Measurements from ENCODE around the gene TBC1D1.

DNA sequence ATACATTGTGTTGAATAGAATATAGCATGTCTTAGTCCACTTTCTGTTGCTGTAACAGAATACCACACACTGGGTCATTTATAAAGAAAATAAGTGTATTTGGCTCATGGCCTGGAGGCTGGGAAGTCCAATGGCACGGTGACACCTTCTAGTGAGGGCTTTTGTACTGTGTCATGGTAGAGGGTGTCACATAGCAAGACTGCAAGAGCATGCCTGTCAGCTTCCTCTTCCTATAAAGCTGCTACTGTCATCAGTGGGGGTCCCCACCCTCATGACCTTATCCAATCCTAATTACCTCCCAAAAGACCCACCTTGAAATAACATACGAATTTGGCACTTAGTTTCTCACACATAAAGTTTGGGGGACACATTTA is 262.5 kb downstream of the TBC1D1 start:
- TF ChIP-seq, protein P1, sequence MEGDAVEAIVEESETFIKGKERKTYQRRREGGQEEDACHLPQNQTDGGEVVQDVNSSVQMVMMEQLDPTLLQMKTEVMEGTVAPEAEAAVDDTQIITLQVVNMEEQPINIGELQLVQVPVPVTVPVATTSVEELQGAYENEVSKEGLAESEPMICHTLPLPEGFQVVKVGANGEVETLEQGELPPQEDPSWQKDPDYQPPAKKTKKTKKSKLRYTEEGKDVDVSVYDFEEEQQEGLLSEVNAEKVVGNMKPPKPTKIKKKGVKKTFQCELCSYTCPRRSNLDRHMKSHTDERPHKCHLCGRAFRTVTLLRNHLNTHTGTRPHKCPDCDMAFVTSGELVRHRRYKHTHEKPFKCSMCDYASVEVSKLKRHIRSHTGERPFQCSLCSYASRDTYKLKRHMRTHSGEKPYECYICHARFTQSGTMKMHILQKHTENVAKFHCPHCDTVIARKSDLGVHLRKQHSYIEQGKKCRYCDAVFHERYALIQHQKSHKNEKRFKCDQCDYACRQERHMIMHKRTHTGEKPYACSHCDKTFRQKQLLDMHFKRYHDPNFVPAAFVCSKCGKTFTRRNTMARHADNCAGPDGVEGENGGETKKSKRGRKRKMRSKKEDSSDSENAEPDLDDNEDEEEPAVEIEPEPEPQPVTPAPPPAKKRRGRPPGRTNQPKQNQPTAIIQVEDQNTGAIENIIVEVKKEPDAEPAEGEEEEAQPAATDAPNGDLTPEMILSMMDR (IDR thresholded peaks at IDR 0.05; ENCODE audit: poor library complexity, severe bottlenecking): no peak
- no peak for TF ChIP-seq MXI1 (conservative IDR thresholded peaks at IDR 0.05; ENCODE audit: poor library complexity, severe bottlenecking)
- TF ChIP-seq, protein P2, sequence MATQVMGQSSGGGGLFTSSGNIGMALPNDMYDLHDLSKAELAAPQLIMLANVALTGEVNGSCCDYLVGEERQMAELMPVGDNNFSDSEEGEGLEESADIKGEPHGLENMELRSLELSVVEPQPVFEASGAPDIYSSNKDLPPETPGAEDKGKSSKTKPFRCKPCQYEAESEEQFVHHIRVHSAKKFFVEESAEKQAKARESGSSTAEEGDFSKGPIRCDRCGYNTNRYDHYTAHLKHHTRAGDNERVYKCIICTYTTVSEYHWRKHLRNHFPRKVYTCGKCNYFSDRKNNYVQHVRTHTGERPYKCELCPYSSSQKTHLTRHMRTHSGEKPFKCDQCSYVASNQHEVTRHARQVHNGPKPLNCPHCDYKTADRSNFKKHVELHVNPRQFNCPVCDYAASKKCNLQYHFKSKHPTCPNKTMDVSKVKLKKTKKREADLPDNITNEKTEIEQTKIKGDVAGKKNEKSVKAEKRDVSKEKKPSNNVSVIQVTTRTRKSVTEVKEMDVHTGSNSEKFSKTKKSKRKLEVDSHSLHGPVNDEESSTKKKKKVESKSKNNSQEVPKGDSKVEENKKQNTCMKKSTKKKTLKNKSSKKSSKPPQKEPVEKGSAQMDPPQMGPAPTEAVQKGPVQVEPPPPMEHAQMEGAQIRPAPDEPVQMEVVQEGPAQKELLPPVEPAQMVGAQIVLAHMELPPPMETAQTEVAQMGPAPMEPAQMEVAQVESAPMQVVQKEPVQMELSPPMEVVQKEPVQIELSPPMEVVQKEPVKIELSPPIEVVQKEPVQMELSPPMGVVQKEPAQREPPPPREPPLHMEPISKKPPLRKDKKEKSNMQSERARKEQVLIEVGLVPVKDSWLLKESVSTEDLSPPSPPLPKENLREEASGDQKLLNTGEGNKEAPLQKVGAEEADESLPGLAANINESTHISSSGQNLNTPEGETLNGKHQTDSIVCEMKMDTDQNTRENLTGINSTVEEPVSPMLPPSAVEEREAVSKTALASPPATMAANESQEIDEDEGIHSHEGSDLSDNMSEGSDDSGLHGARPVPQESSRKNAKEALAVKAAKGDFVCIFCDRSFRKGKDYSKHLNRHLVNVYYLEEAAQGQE (IDR thresholded peaks at IDR 0.05; ENCODE audit: borderline replicate concordance): no peak
- no peak for TF ChIP-seq TAF1 (IDR thresholded peaks at IDR 0.05; ENCODE audit: low read depth)
- TF ChIP-seq EZH2 (IDR thresholded peaks at IDR 0.05; ENCODE audit: borderline replicate concordance, insufficient read depth, low read length, poor library complexity, severe bottlenecking): no peak
- TF ChIP-seq POLR2AphosphoS5 (IDR thresholded peaks at IDR 0.05): no peak
- no peak for TF ChIP-seq EP300 (conservative IDR thresholded peaks at IDR 0.05; ENCODE audit: poor library complexity, severe bottlenecking)
- TF ChIP-seq SMC3 (conservative IDR thresholded peaks at IDR 0.05; ENCODE audit: poor library complexity): no peak
- TF ChIP-seq RAD21 (conservative IDR thresholded peaks at IDR 0.05): no peak

Measured in neural cell (in vitro differentiated cells).